Mesenchymal stem cell (in vitro differentiated cells and primary cell): ENCODE data around the gene FSIP2.

Experiments used
- DNase-seq: peaks from one replicate; pipeline ENCODE4 v3.0.0-alpha.2; 2013
- H2AFZ ChIP-seq: one replicate; pipeline ENCODE4 v1.6.1; 2013; ENCODE audit warnings: low read depth, mild to moderate bottlenecking, control low read depth, inconsistent platforms, low read length, moderate library complexity
- H2AK5ac ChIP-seq: 2 replicates; pipeline ENCODE4 v1.6.1; 2013; ENCODE audit warnings: low read length, moderate library complexity, mild to moderate bottlenecking, inconsistent platforms; ENCODE audit not compliant: severe bottlenecking
- H2BK120ac ChIP-seq: one replicate; pipeline ENCODE4 v1.6.1; 2013; ENCODE audit warnings: low read depth, mild to moderate bottlenecking, inconsistent platforms, low read length, moderate library complexity
- H2BK12ac ChIP-seq, 2 experiments: one replicate each; pipeline ENCODE4 v1.6.1; 2013; ENCODE audit warnings: inconsistent platforms in 2 of 2, low read length in 2 of 2, mild to moderate bottlenecking in 2 of 2, moderate library complexity in 2 of 2, control low read depth in 1 of 2
- H2BK15ac ChIP-seq: one replicate; pipeline ENCODE4 v1.6.1; 2013; ENCODE audit warnings: mild to moderate bottlenecking, low read depth, inconsistent platforms; ENCODE audit not compliant: poor library complexity, severe bottlenecking
- H2BK5ac ChIP-seq: 2 replicates; pipeline ENCODE4 v1.6.1; 2013; ENCODE audit warnings: low read depth, mild to moderate bottlenecking, low read length, control low read depth, inconsistent platforms; ENCODE audit not compliant: poor library complexity, severe bottlenecking
- H3K14ac ChIP-seq, 2 experiments: one replicate each; pipeline ENCODE4 v1.6.1; 2013; ENCODE audit warnings: inconsistent platforms in 2 of 2, low read length in 2 of 2, control low read depth in 1 of 2, mild to moderate bottlenecking in 1 of 2, moderate library complexity in 1 of 2
- H3K18ac ChIP-seq, 2 experiments: one replicate each; pipeline ENCODE4 v1.6.1; 2013; ENCODE audit warnings: inconsistent platforms in 2 of 2, low read length in 2 of 2, control low read depth in 1 of 2, low read depth in 1 of 2, mild to moderate bottlenecking in 1 of 2
- H3K23ac ChIP-seq, 2 experiments: one replicate each; pipeline ENCODE4 v1.6.1; 2013; ENCODE audit warnings: inconsistent platforms in 2 of 2, low read length in 2 of 2, mild to moderate bottlenecking in 2 of 2, moderate library complexity in 2 of 2, control low read depth in 1 of 2
- H3K27ac ChIP-seq: 2 replicates; pipeline ENCODE4 v1.5.1; 2013; ENCODE audit warnings: mild to moderate bottlenecking, moderate library complexity, low read length, control low read depth, inconsistent platforms; ENCODE audit not compliant: poor library complexity, severe bottlenecking
- H3K27me3 ChIP-seq, 2 experiments: 2 replicates each; pipeline versions ENCODE4 v1.6.1 to v1.7.0; 2013; ENCODE audit warnings: low read length in 2 of 2, mild to moderate bottlenecking in 2 of 2, moderate library complexity in 2 of 2, control low read depth in 1 of 2, inconsistent platforms in 1 of 2; ENCODE audit not compliant: control insufficient read depth in 1 of 2, insufficient read depth in 1 of 2
- H3K36me3 ChIP-seq, 2 experiments: 2 replicates each; pipeline versions ENCODE4 v1.6.1 to v1.7.0; 2013; ENCODE audit warnings: low read length in 2 of 2, control low read depth in 1 of 2, inconsistent platforms in 1 of 2, low read depth in 1 of 2, mild to moderate bottlenecking in 1 of 2; ENCODE audit not compliant: insufficient read depth in 2 of 2, control insufficient read depth in 1 of 2
- H3K4ac ChIP-seq, 2 experiments: one replicate each; pipeline ENCODE4 v1.6.1; 2013; ENCODE audit warnings: inconsistent platforms in 2 of 2, low read length in 2 of 2, mild to moderate bottlenecking in 2 of 2, moderate library complexity in 2 of 2, control low read depth in 1 of 2, low read depth in 1 of 2
- H3K4me1 ChIP-seq: 2 replicates; pipeline ENCODE4 v1.6.1; 2013; ENCODE audit warnings: low read depth, low read length, control low read depth; ENCODE audit not compliant: control insufficient read depth, insufficient read depth
- H3K4me2 ChIP-seq: 2 replicates; pipeline ENCODE4 v1.6.1; 2013; ENCODE audit warnings: low read length, mild to moderate bottlenecking, inconsistent platforms; ENCODE audit not compliant: poor library complexity, severe bottlenecking
- H3K4me3 ChIP-seq, 2 experiments: 2 replicates each; pipeline versions ENCODE4 v1.5.1 to v1.7.0; 2013; ENCODE audit warnings: low read length in 2 of 2, mild to moderate bottlenecking in 2 of 2, control low read depth in 1 of 2, low read depth in 1 of 2; ENCODE audit not compliant: insufficient read depth in 1 of 2
- H3K79me1 ChIP-seq: replicated peaks from 2 replicates; pipeline ENCODE4 v1.6.1; 2013; ENCODE audit warnings: mild to moderate bottlenecking, control low read depth, low read length, inconsistent platforms; ENCODE audit not compliant: poor library complexity, severe bottlenecking
- H3K9ac ChIP-seq: 2 replicates; pipeline ENCODE4 v1.7.0; 2013; ENCODE audit warnings: mild to moderate bottlenecking, low read length, moderate library complexity
- H3K9me3 ChIP-seq: 2 replicates; pipeline ENCODE4 v1.7.0; 2013; ENCODE audit warnings: mild to moderate bottlenecking, low read length; ENCODE audit not compliant: control insufficient read depth
- H4K8ac ChIP-seq: one replicate; pipeline ENCODE4 v1.6.1; 2013; ENCODE audit warnings: inconsistent platforms, mild to moderate bottlenecking, low read length, moderate library complexity
- H4K91ac ChIP-seq: one replicate; pipeline ENCODE4 v1.6.1; 2013; ENCODE audit warnings: mild to moderate bottlenecking, low read length, inconsistent platforms
- WGBS: methylation state at CpG from one replicate; pipeline ENCODE4 v1.1.7; 2013; ENCODE audit warnings: mixed read lengths; 5-methylcytosine and 5-hydroxymethylcytosine counted together

Gene FSIP2

GRCh38 chr2:185811580-185811979 is 73.0 kb downstream of the FSIP2 start:
- Histone ChIP-seq H3K27me3 (no peaks in the 10 kb centered on the region), H3K18ac (no peak overlapping the region), H2AFZ (no peak overlapping the region), H3K4me2 (no peak overlapping the region), H3K4ac (no peak overlapping the region), H3K14ac (no peak overlapping the region), H3K9ac (no peak overlapping the region), H2BK12ac (no peak overlapping the region), H2AK5ac (no peak overlapping the region), H3K9me3 (peaks cover 13% of the 10 kb centered on the region), H2BK120ac (no peak overlapping the region), H4K8ac (no peak overlapping the region), H3K4me3 (no peak overlapping the region), H3K23ac (no peak overlapping the region), H3K27ac (no peak overlapping the region), H3K36me3 (no peaks in the 10 kb centered on the region), H3K4me1 (no peaks in the 10 kb centered on the region), H4K91ac (no peak overlapping the region), H2BK15ac (no peak overlapping the region), H3K79me1 (no peaks in the 10 kb centered on the region), H2BK5ac (no peak overlapping the region)
- DNase-seq, result no peak
- WGBS, result 100% methylated on average over 2 of the region's 2 CpGs

- H3K27me3 ChIP-seq, result no peaks in the 10 kb centered on the region
- WGBS, result 100% methylated on average over 2 of the region's 2 CpGs
- H3K9ac ChIP-seq, result no peak overlapping the region
- H3K4ac ChIP-seq, result no peak overlapping the region
- no peak overlapping the region for H3K14ac ChIP-seq
- H4K91ac ChIP-seq, result no peak overlapping the region
- H2BK5ac ChIP-seq, result no peak overlapping the region
- H3K36me3 ChIP-seq, result no peaks in the 10 kb centered on the region
- H2BK15ac ChIP-seq, result no peak overlapping the region
- no peak overlapping the region for H3K27ac ChIP-seq
- H3K9me3 ChIP-seq, result peaks cover 25% of the 10 kb centered on the region
- no peak overlapping the region for H4K8ac ChIP-seq
- DNase-seq, result no peak
- no peak overlapping the region for H2BK120ac ChIP-seq
- H3K4me2 ChIP-seq, result no peak overlapping the region
- no peak overlapping the region for H2AFZ ChIP-seq
- no peak overlapping the region for H2BK12ac ChIP-seq
- H3K4me1 ChIP-seq, result no peaks in the 10 kb centered on the region
- H3K79me1 ChIP-seq, result no peaks in the 10 kb centered on the region
- H3K23ac ChIP-seq, result no peak overlapping the region
- H3K4me3 ChIP-seq, result no peak overlapping the region
- H3K18ac ChIP-seq, result no peak overlapping the region
- no peak overlapping the region for H2AK5ac ChIP-seq
Measured at GRCh38 chr2:185813707-185814106, 75.1 kb downstream of the FSIP2 start.

GRCh38 chr2:185817991-185818390 is 79.4 kb downstream of the FSIP2 start:
- Histone ChIP-seq H3K14ac (no peak overlapping the region), H2AFZ (no peak overlapping the region), H3K23ac (no peak overlapping the region)

GRCh38 chr2:185821467-185821866 is 82.9 kb downstream of the FSIP2 start:
- H3K36me3 ChIP-seq, result no peaks in the 10 kb centered on the region
- H3K79me1 ChIP-seq, result no peaks in the 10 kb centered on the region
- no peak overlapping the region for H2BK15ac ChIP-seq
- no peak overlapping the region for H2BK12ac ChIP-seq
- H3K9ac ChIP-seq, result no peak overlapping the region
- H3K9me3 ChIP-seq, result peaks cover 31% of the 10 kb centered on the region
- H3K14ac ChIP-seq, result no peak overlapping the region
- H3K27ac ChIP-seq, result no peak overlapping the region
- 89% methylated on average over 3 of the region's 3 CpGs for WGBS
- H4K8ac ChIP-seq, result no peak overlapping the region
- H4K91ac ChIP-seq, result no peak overlapping the region
- H3K4me3 ChIP-seq, result no peak overlapping the region
- no peak overlapping the region for H3K18ac ChIP-seq
- H2BK120ac ChIP-seq, result no peak overlapping the region
- no peak overlapping the region for H3K23ac ChIP-seq
- H3K27me3 ChIP-seq, result no peaks in the 10 kb centered on the region
- H2AFZ ChIP-seq, result no peak overlapping the region
- H2AK5ac ChIP-seq, result no peak overlapping the region
- no peak overlapping the region for H3K4me2 ChIP-seq
- no peaks in the 10 kb centered on the region for H3K4me1 ChIP-seq
- H2BK5ac ChIP-seq, result no peak overlapping the region
- no peak overlapping the region for H3K4ac ChIP-seq
- DNase-seq, result no peak

More at GRCh38 chr2:185817991-185818390, 79.4 kb downstream of the FSIP2 start:
- Histone ChIP-seq H2BK15ac (no peak overlapping the region), H2BK12ac (no peak overlapping the region), H3K9me3 (peaks cover 28% of the 10 kb centered on the region), H3K4me3 (no peak overlapping the region), H3K18ac (no peak overlapping the region), H3K27ac (no peak overlapping the region), H4K91ac (no peak overlapping the region), H3K79me1 (no peaks in the 10 kb centered on the region), H3K4me2 (no peak overlapping the region), H3K4me1 (no peaks in the 10 kb centered on the region), H3K9ac (no peak overlapping the region), H4K8ac (no peak overlapping the region), H3K36me3 (no peaks in the 10 kb centered on the region), H3K27me3 (no peaks in the 10 kb centered on the region), H2AK5ac (no peak overlapping the region), H2BK120ac (no peak overlapping the region), H2BK5ac (no peak overlapping the region), H3K4ac (no peak overlapping the region)
- DNase-seq, result no peak
